ENCODE measurements around the gene FUT1. TPM values are rescaled to one million over a fixed set of nuclear protein-coding genes. Genes with fewer than 3 reads are reported as not detected.
A peak's percentile ranks its signal among the peaks of the same experiment; 100 is the strongest.

Gene FUT1
- total and polyA plus RNA-seq, 2 donors (not counting 1 experiment from before 2014, with no cell fraction given) = not detected

DNA sequence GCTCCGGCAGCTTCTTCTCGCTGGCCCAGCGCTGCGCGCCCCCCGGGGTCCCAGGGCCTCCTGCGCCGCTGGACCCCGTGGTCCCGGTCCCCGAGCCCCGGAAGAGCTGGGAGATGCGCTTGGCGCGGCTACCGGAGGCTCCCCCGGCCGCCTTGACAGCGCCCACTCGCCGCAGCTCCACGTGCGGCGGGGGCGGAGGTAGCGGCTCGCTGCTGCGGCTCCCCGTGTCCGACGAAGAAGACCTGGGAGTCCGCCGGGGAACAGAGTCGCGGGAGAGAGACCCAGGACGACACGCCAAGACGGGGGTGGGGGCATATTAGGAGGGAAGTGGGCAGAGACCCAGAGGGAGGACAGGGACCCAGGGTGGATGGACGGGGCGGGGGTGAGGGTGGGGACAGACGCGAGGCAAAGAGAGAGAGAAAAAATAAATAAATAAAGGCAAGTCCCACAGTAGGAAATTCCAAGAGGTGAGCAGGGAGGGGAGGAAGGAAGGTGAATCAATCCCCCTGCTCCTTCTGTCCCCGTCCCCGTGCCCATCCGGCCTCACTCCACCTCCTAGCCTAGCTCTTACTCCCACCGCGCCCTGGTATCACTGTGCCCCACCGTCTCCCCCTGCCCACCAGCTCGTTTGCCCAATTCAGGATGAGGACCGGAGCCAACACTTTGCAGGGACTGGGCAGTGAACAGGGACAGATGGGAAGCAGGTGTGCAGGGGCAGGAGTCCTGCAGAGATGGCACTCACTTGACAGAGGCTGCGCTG lies 12.9 kb downstream of the FUT1 start:
- Histone ChIP-seq H3K36me3 (replicated peaks in 1 of 2; ENCODE audit: control extremely low read depth in 1 of 2, control insufficient read depth in 1 of 2, extremely low read depth in 1 of 2, insufficient read depth in 2 of 2, low read length in 1 of 2) (no peaks in the 10 kb centered on the region), H3K9me3 (ENCODE audit: control extremely low read depth in 1 of 3, control insufficient read depth in 2 of 3, insufficient read depth in 1 of 3, low read length in 2 of 3) (peaks cover 0 to 29% (median 0%) of the 10 kb centered on the region in 3 donors), H3K4me2 (replicated peaks; ENCODE audit: low read depth, low read length, poor library complexity, severe bottlenecking) (peak overlapping the region; percentile 99), H4K20me1 (ENCODE audit: control insufficient read depth, insufficient read depth, low read length, poor library complexity, severe bottlenecking) (no peaks in the 10 kb centered on the region), H3K9ac (ENCODE audit: low read length) (peak overlapping the region; percentile 64), H3K4me3 (ENCODE audit: control extremely low read depth in 1 of 5, extremely low read depth in 1 of 5, insufficient read depth in 1 of 5, low read depth in 2 of 5, low read length in 4 of 5) (peak overlapping the region in 3 of 5 experiments; percentile 48 to 65 (median 54)), H3K79me2 (ENCODE audit: control insufficient read depth, insufficient read depth, low read length) (no peaks in the 10 kb centered on the region), H3K4me1 (ENCODE audit: control insufficient read depth in 2 of 2, insufficient read depth in 2 of 2, low read length in 2 of 2) (peaks cover 22 to 25% of the 10 kb centered on the region in 2 donors), H3K27ac (ENCODE audit: low read length in 2 of 2) (no peak overlapping the region), H2AFZ (ENCODE audit: insufficient read depth, low read depth, low read length, poor library complexity, severe bottlenecking) (peak overlapping the region; percentile 87), H3K27me3 (replicated peaks in 1 of 4; ENCODE audit: control extremely low read depth in 1 of 4, control insufficient read depth in 3 of 4, insufficient read depth in 4 of 4, low read length in 3 of 4) (peaks cover 0 to 26% (median 10%) of the 10 kb centered on the region in 4 experiments)
- TF ChIP-seq EZH2 (IDR thresholded peaks at IDR 0.05; ENCODE audit: borderline replicate concordance, insufficient read depth, low read depth, low read length, poor library complexity, severe bottlenecking) (no peak), CTCF (IDR thresholded peaks at IDR 0.05) (no peak)
- CTCF ChIA-PET = interaction anchor here (0.8 to 3.2 kb wide), 13 partner anchors 8 to 468 kb away, joined by 3 to 18 read pairs (median 5); partner anchors contain the start of genes CA11 and IZUMO1
- Mint-ChIP-seq H3K9me3 (ENCODE audit: insufficient read depth) (no peaks in the 10 kb centered on the region), H3K4me1 (peaks cover 15% of the 10 kb centered on the region), H3K4me3 (peak overlapping the region; percentile 54), H3K27me3 (peaks cover 15% of the 10 kb centered on the region), H3K27ac (no peak overlapping the region)
- ATAC-seq (ENCODE audit: low read depth) = no peak
- POLR2A ChIA-PET = interaction anchor here (0.6 to 1.8 kb wide), 8 partner anchors 17 to 1589 kb away, joined by 3 to 11 read pairs (median 3); partner anchors contain the start of genes CA11, KCNC3 and PPP1R15A
- WGBS (ENCODE audit: insufficient coverage) = 5% methylated on average over 42 of the region's 51 CpGs
- DNase-seq = peak; percentile 41
- intact Hi-C loops (cut with micrococcal nuclease) = loop anchor here (1.0 kb wide), 1 partner anchor 64 kb away; no protein-coding TSS in a partner anchor
